ENCODE results near the gene ZNF565. TPM values are rescaled to one million over a fixed set of nuclear protein-coding genes. Genes with fewer than 3 reads are reported as not detected.

Gene ZNF565
- polyA plus RNA-seq, 1 donor (not counting 4 experiments of a cell fraction or from before 2014, with no cell fraction given) = 2.3 TPM

DNA sequence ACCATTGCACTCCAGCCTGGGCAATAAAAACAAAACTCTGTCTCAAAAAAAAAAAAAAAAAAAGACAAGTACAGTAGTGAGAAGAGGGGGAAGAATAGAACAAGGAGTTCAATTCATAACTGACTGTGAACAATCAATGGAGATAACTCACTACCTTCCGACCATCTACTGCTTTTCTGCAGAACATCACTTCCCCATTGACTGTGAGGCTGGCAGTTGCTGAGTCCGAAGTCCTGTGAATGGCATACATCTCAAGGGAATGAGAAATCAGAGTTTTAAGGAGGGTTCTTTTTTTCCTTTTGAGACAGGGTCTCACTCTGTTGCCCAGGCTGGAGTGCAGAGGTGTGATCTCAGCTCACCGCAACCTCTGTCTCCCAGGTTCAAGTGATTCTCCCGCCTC, 11.2 kb downstream of the ZNF565 start:
- dilution Hi-C loops (cut with MboI; ENCODE audit: extremely low pct_ligation_motif_present, low sequenced_read_pairs) = no loop called here
- no peak overlapping the region for H3K27ac ChIP-seq (ENCODE audit: control insufficient read depth, insufficient read depth, low read length)
- no peaks in the 10 kb centered on the region for H3K27me3 ChIP-seq (ENCODE audit: control insufficient read depth, extremely low read depth, insufficient read depth, low read length)
- H3K9me3 ChIP-seq (ENCODE audit: control insufficient read depth, low read depth, low read length) = no peaks in the 10 kb centered on the region
- no peak for DNase-seq (ENCODE audit: low read depth, low spot score)
- FAIRE-seq = no peak
- no peak overlapping the region for H3K4me2 ChIP-seq (ENCODE audit: control insufficient read depth, extremely low read depth, insufficient read depth, low read depth, low read length)
- H3K79me2 ChIP-seq (ENCODE audit: control insufficient read depth, insufficient read depth, low read length) = no peaks in the 10 kb centered on the region
- no peaks in the 10 kb centered on the region for H4K20me1 ChIP-seq (ENCODE audit: control insufficient read depth, extremely low read depth, insufficient read depth, low read length)
- no peak overlapping the region for H3K9ac ChIP-seq (ENCODE audit: control insufficient read depth, extremely low read depth, insufficient read depth, low read length)
- no peak overlapping the region for H3K4me3 ChIP-seq (ENCODE audit: control insufficient read depth in 2 of 3, extremely low read depth in 1 of 3, insufficient read depth in 2 of 3, low read depth in 1 of 3, low read length in 3 of 3)
- H3K4me1 ChIP-seq (ENCODE audit: control insufficient read depth, extremely low read depth, insufficient read depth, low read length) = no peaks in the 10 kb centered on the region
- peaks cover 0 to 1% of the 10 kb centered on the region in 2 experiments for H3K36me3 ChIP-seq (ENCODE audit: control insufficient read depth in 2 of 2, extremely low read depth in 1 of 2, insufficient read depth in 2 of 2, low read length in 2 of 2)
- TF ChIP-seq, protein P1, sequence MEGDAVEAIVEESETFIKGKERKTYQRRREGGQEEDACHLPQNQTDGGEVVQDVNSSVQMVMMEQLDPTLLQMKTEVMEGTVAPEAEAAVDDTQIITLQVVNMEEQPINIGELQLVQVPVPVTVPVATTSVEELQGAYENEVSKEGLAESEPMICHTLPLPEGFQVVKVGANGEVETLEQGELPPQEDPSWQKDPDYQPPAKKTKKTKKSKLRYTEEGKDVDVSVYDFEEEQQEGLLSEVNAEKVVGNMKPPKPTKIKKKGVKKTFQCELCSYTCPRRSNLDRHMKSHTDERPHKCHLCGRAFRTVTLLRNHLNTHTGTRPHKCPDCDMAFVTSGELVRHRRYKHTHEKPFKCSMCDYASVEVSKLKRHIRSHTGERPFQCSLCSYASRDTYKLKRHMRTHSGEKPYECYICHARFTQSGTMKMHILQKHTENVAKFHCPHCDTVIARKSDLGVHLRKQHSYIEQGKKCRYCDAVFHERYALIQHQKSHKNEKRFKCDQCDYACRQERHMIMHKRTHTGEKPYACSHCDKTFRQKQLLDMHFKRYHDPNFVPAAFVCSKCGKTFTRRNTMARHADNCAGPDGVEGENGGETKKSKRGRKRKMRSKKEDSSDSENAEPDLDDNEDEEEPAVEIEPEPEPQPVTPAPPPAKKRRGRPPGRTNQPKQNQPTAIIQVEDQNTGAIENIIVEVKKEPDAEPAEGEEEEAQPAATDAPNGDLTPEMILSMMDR (optimal IDR thresholded peaks at IDR 0.05 in 1 of 3, IDR thresholded peaks at IDR 0.05 in 1 of 3, conservative IDR thresholded peaks at IDR 0.05 in 1 of 3; ENCODE audit: extremely low read depth in 1 of 3, insufficient read depth in 2 of 3, low read length in 3 of 3) = no peak
- no peak for TF ChIP-seq EZH2 (IDR thresholded peaks at IDR 0.05; ENCODE audit: low read length)
- H2AFZ ChIP-seq (ENCODE audit: control insufficient read depth, low read length) = no peak overlapping the region
- H3K9me1 ChIP-seq (ENCODE audit: control insufficient read depth, extremely low read depth, insufficient read depth, low read length) = no peaks in the 10 kb centered on the region

- H3K79me2 ChIP-seq (ENCODE audit: control insufficient read depth, insufficient read depth, low read length) = no peaks in the 10 kb centered on the region
- no peaks in the 10 kb centered on the region for H3K9me1 ChIP-seq (ENCODE audit: control insufficient read depth, extremely low read depth, insufficient read depth, low read length)
- FAIRE-seq (no peak), DNase-seq (ENCODE audit: low read depth, low spot score) (no peak)
- H2AFZ ChIP-seq (ENCODE audit: control insufficient read depth, low read length) = no peak overlapping the region
- no peaks in the 10 kb centered on the region for H3K27me3 ChIP-seq (ENCODE audit: control insufficient read depth, extremely low read depth, insufficient read depth, low read length)
- H3K4me2 ChIP-seq (ENCODE audit: control insufficient read depth, extremely low read depth, insufficient read depth, low read depth, low read length) = no peak overlapping the region
- H3K9ac ChIP-seq (ENCODE audit: control insufficient read depth, extremely low read depth, insufficient read depth, low read length) = no peak overlapping the region
- H3K4me1 ChIP-seq (ENCODE audit: control insufficient read depth, extremely low read depth, insufficient read depth, low read length) = no peaks in the 10 kb centered on the region
- H3K4me3 ChIP-seq (ENCODE audit: control insufficient read depth in 2 of 3, extremely low read depth in 1 of 3, insufficient read depth in 2 of 3, low read depth in 1 of 3, low read length in 3 of 3) = no peak overlapping the region
- dilution Hi-C loops (cut with MboI; ENCODE audit: extremely low pct_ligation_motif_present, low sequenced_read_pairs) = no loop called here
- H4K20me1 ChIP-seq (ENCODE audit: control insufficient read depth, extremely low read depth, insufficient read depth, low read length) = no peaks in the 10 kb centered on the region
- H3K9me3 ChIP-seq (ENCODE audit: control insufficient read depth, low read depth, low read length) = no peaks in the 10 kb centered on the region
- no peaks in the 10 kb centered on the region for H3K36me3 ChIP-seq (ENCODE audit: control insufficient read depth in 2 of 2, extremely low read depth in 1 of 2, insufficient read depth in 2 of 2, low read length in 2 of 2)
- no peak overlapping the region for H3K27ac ChIP-seq (ENCODE audit: control insufficient read depth, insufficient read depth, low read length)
- no peak for TF ChIP-seq EZH2 (IDR thresholded peaks at IDR 0.05; ENCODE audit: low read length)
- TF ChIP-seq, protein P1 (optimal IDR thresholded peaks at IDR 0.05 in 1 of 3, IDR thresholded peaks at IDR 0.05 in 1 of 3, conservative IDR thresholded peaks at IDR 0.05 in 1 of 3; ENCODE audit: extremely low read depth in 1 of 3, insufficient read depth in 2 of 3, low read length in 3 of 3) = no peak
Observed at GRCh38 chr19:36201684-36202083, 12.8 kb downstream of the ZNF565 start.

All from keratinocyte (primary cell).